Esophagus muscularis mucosa (tissue), 4 donors: ENCODE measurements around the gene MSI2. TPM values are rescaled to one million over a fixed set of nuclear protein-coding genes. Genes with fewer than 3 reads are reported as not detected.

Experiments used
- DNase-seq: peaks from one replicate; pipeline ENCODE4 v3.0.0-alpha.2; 2017; ENCODE audit errors: extremely low spot score
- H3K27ac ChIP-seq, 4 donors: fragments of 200-600 bp; sonication (generic); replicated peaks in 1 of 4; 1 replicate in 3 of 4; 2 replicates in 1 of 4; pipeline ENCODE4 v1.5.1; 2016 to 2019; ENCODE audit warnings: mild to moderate bottlenecking in 1 of 4
- H3K27me3 ChIP-seq, 4 donors: fragments of 200-600 bp; sonication (generic); one replicate each; pipeline versions ENCODE4 v1.5.1 to v1.6.0; 2016 to 2019
- H3K36me3 ChIP-seq, 4 donors: fragments of 200-600 bp; sonication (generic); one replicate each; pipeline ENCODE4 v1.5.1; 2016 to 2019
- H3K4me1 ChIP-seq, 4 donors: fragments of 200-600 bp; sonication (generic); one replicate each; pipeline ENCODE4 v1.5.1; 2016 to 2019
- H3K4me3 ChIP-seq, 4 donors: fragments of 200-600 bp; sonication (generic); 1 replicate in 2 of 4; 2 replicates in 2 of 4; pipeline ENCODE4 v1.5.1; 2016 to 2019; ENCODE audit warnings: mild to moderate bottlenecking in 4 of 4, moderate library complexity in 1 of 4
- H3K9me3 ChIP-seq, 4 donors: fragments of 200-600 bp; sonication (generic); 1 replicate in 3 of 4; 2 replicates in 1 of 4; pipeline ENCODE4 v1.5.1; 2016 to 2019
- EP300 ChIP-seq: sonication (generic); formaldehyde crosslinking; IDR thresholded peaks from one replicate; pipeline ENCODE4 v1.6.1; 2017; ENCODE audit warnings: antibody characterized with exemption
- POLR2A ChIP-seq: fragments of 450-650 bp; IDR thresholded peaks from one replicate; pipeline ENCODE4 v1.6.1; 2017; ENCODE audit warnings: antibody characterized with exemption, moderate library complexity, mild to moderate bottlenecking, low read depth
- POLR2AphosphoS5 ChIP-seq, 2 donors: sonication (generic); formaldehyde crosslinking; IDR thresholded peaks; one replicate each; pipeline ENCODE4 v1.6.1; 2017; ENCODE audit warnings: antibody characterized with exemption in 2 of 2
- WGBS: methylation state at CpG from one replicate; pipeline ENCODE4 v1.1.5; 2018; 5-methylcytosine and 5-hydroxymethylcytosine counted together
- intact Hi-C: fragments of 100-400 bp; cut with DNase I; formaldehyde crosslinking; loops from one replicate; pipeline ENCODE4 v1.15.1; 2023
- total RNA-seq, 4 donors: library from RNA; depleted of rRNA; stranded (reverse); fragments of >200 nt; gene quantifications; one replicate each; pipeline versions ENCODE4 v1.1.0 to v1.2.1, GENCODE V29; 2016
- TF ChIP-seq, protein P1 (sequence below), 3 experiments: fragments of 200-600 bp in 2 of 3; fragments of 450-650 bp in 1 of 3; sonication (generic) in 2 of 3; IDR thresholded peaks; one replicate each; pipeline ENCODE4 v1.5.1; 2017 to 2019; ENCODE audit warnings: antibody characterized with exemption in 3 of 3, mild to moderate bottlenecking in 2 of 3, moderate library complexity in 1 of 3

MSI2 gene
- total RNA-seq, 4 donors from 2014 or later: 28.8 to 39.0 (median 29.6) TPM

DNA sequence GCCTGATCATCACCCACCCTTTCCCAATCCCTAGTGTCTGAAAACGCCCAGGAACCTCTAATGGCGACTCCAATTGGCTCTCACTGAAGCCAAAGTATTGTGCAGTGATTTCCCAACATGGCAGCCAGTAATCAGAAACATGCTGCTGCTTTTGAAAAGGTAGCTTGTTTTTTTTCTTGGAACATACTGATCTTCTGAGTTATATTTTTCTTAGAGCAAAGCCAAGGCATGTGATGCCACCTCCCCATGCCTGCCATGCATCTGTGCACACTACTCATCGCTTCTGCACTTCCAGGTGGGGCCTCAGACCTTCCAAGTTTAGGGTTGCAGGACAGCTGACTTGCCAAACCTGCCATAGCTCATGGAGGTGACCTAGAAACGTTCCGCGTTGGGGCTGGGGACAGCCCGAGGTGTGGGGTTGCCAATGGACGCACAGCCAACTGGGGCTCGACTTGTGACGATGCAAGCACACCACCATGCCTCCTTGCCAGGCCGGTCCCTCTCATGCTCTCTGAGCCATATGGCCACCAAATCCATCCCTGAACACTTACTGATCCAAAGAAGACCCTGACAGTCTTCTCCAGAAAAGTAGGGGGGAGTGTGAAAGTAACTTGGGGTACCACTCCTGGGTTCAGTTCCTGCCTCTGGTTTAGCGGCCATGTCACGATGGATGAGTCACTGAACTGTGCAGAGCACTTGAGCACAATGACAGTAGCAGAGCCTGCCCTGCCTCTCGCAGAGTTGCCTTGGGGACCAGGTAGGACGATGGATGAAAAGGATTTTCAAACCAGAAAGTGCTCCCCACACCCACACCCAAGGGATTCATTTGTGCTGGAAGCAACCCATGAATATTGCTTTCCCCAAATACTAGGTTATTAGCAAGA is 333.1 kb downstream of the MSI2 start:
- H3K4me3 ChIP-seq: no peak overlapping the region
- TF ChIP-seq EP300: no peak
- no peaks in the 10 kb centered on the region for H3K27me3 ChIP-seq
- peaks cover 0 to 10% (median 7%) of the 10 kb centered on the region in 4 donors for H3K4me1 ChIP-seq
- H3K27ac ChIP-seq: no peak overlapping the region
- H3K9me3 ChIP-seq: no peaks in the 10 kb centered on the region
- DNase-seq: no peak
- WGBS: 96% methylated on average over 14 of the region's 15 CpGs
- intact Hi-C loops: no loop called here
- H3K36me3 ChIP-seq: no peaks in the 10 kb centered on the region

DNA sequence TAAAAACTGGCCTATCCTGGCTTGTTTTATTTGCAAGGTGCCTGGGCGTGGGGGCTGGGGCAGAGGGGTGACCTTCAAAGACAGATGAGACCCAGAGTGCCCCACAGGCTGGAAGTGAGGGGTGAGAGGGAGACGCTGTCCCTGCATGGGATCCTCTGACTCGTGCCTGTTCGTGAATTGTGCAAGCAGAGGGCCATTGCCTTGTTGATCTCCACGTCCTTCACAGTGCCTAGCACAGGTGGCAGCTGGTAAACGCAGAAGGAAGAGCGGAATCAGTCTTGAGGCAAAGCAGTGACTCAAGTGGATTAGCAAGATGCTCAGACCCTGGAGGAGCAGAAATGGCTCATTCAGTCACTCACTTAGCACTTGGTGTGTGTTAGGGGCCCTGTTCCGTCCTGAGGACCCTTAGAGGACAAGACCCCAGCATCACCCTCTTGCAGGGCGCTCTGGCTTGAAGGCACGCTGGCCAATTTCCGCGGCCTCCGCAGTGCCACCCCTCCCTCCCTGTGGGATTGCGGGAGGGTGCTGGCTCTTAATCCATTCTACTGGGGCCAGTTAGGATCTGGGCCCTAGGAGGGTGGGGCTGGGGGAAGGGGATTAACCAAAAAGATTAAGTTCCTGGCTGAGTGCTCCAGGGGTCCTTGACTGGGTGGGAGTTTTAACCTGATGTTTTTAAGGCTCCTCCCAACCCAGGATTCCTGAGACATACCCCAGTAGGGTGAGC is 337.6 kb downstream of the MSI2 start:
- H3K4me1 ChIP-seq: peaks cover 4 to 17% (median 9%) of the 10 kb centered on the region in 4 donors
- no peak overlapping the region for H3K4me3 ChIP-seq
- H3K9me3 ChIP-seq: peaks cover 0 to 6% (median 0%) of the 10 kb centered on the region in 4 donors
- 90% methylated on average over 13 of the region's 14 CpGs for WGBS
- DNase-seq: no peak
- intact Hi-C loops: no loop called here
- H3K36me3 ChIP-seq: no peaks in the 10 kb centered on the region
- no peaks in the 10 kb centered on the region for H3K27me3 ChIP-seq
- TF ChIP-seq, protein P1, sequence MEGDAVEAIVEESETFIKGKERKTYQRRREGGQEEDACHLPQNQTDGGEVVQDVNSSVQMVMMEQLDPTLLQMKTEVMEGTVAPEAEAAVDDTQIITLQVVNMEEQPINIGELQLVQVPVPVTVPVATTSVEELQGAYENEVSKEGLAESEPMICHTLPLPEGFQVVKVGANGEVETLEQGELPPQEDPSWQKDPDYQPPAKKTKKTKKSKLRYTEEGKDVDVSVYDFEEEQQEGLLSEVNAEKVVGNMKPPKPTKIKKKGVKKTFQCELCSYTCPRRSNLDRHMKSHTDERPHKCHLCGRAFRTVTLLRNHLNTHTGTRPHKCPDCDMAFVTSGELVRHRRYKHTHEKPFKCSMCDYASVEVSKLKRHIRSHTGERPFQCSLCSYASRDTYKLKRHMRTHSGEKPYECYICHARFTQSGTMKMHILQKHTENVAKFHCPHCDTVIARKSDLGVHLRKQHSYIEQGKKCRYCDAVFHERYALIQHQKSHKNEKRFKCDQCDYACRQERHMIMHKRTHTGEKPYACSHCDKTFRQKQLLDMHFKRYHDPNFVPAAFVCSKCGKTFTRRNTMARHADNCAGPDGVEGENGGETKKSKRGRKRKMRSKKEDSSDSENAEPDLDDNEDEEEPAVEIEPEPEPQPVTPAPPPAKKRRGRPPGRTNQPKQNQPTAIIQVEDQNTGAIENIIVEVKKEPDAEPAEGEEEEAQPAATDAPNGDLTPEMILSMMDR (IDR thresholded peaks at IDR 0.05): no peak
- TF ChIP-seq POLR2AphosphoS5 (IDR thresholded peaks at IDR 0.05) (no peak), POLR2A (no peak), EP300 (no peak)
- H3K27ac ChIP-seq: no peak overlapping the region

DNA sequence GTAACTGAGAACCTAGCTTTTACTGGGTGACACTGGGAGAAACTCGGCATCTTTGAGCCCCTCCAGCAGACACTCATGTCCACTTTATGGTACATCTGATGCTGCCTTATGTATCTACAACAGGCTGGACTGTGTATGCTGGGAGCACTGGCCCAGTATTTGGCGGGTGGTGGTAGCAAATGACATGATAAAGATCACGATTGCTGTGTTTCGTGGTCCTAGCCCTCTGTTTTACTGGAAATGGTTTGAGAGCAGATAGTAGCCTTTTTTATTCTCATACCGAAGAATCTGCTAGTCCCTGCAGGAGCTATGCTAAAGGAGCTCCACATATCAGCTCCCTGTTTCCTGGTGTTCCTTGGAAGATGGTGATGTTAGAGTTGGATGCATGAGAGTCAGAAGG is 338.4 kb downstream of the MSI2 start:
- H3K36me3 ChIP-seq: no peaks in the 10 kb centered on the region
- 98% methylated on average over 5 of the region's 5 CpGs for WGBS
- no peak for DNase-seq

DNA sequence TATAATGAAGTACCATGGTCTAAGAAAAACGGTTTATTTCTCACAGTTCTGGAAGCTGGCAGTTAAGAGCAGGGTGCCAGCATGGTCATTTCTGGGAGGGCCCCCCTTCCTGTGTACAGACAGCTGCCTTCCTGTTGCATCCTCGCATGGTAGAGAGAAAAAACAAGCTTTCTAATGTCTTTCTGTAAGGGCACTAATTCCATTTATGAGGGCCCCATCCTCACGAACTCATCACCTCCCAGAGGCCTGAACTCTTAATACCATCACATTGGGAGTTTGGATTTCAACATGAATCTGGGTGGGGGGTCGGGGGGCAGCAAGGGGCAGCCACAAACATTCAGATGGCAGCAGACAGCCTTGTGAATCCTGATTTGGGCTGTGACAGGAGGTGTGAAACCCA is 339.1 kb downstream of the MSI2 start:
- no peaks in the 10 kb centered on the region for H3K27me3 ChIP-seq
- H3K9me3 ChIP-seq: peaks cover 0 to 6% (median 0%) of the 10 kb centered on the region in 4 donors
- no peak overlapping the region for H3K27ac ChIP-seq
- TF ChIP-seq POLR2A (no peak), EP300 (no peak), POLR2AphosphoS5 (IDR thresholded peaks at IDR 0.05) (no peak)
- TF ChIP-seq, protein P1 (IDR thresholded peaks at IDR 0.05): no peak
- intact Hi-C loops: loop anchor here (5.0 kb wide), 3 partner anchors 77 to 237 kb away; partner anchors contain the start of gene CCDC182
- no peaks in the 10 kb centered on the region for H3K36me3 ChIP-seq
- DNase-seq: no peak
- WGBS: 83% methylated on average over 4 of the region's 4 CpGs
- no peak overlapping the region for H3K4me3 ChIP-seq
- H3K4me1 ChIP-seq: peaks cover 4 to 10% (median 9%) of the 10 kb centered on the region in 4 donors

More for the DNA sequence above, 338.4 kb downstream of the MSI2 start:
- Histone ChIP-seq H3K9me3 (peaks cover 0 to 6% (median 0%) of the 10 kb centered on the region in 4 donors), H3K27me3 (no peaks in the 10 kb centered on the region), H3K4me1 (peaks cover 3 to 16% (median 9%) of the 10 kb centered on the region in 4 donors), H3K4me3 (no peak overlapping the region), H3K27ac (no peak overlapping the region)
- TF ChIP-seq POLR2AphosphoS5 (IDR thresholded peaks at IDR 0.05) (no peak), POLR2A (no peak), EP300 (no peak)
- TF ChIP-seq, protein P1 (IDR thresholded peaks at IDR 0.05): no peak
- intact Hi-C loops: loop anchor here (5.0 kb wide), 3 partner anchors 78 to 238 kb away; partner anchors contain the start of gene CCDC182
